Measurements from ENCODE around the gene SMG6.

The SMG6 gene

DNA sequence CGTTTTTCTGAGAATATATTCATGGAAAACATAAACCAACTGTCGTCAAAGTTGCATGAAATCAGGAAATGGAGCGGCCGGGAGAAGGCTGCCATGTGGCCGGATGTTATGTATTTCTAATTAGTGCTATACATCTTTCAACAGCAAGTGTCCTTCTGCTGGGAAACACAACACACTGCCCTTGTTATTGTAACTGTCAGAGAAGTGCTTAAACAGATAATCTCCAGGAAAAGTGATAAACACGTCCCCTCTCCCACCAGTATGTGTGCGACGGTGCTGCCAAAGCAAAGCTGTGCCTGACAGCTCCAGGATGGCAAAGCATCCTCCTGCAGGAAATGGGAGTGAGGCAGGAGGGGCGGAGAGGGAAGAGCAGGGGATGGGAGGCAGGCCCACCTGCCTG, 111.8 kb downstream of the SMG6 start:
- H3K27ac ChIP-seq = no peak overlapping the region
- TF ChIP-seq ZFX (IDR thresholded peaks at IDR 0.05; ENCODE audit: borderline replicate concordance) = no peak

DNA sequence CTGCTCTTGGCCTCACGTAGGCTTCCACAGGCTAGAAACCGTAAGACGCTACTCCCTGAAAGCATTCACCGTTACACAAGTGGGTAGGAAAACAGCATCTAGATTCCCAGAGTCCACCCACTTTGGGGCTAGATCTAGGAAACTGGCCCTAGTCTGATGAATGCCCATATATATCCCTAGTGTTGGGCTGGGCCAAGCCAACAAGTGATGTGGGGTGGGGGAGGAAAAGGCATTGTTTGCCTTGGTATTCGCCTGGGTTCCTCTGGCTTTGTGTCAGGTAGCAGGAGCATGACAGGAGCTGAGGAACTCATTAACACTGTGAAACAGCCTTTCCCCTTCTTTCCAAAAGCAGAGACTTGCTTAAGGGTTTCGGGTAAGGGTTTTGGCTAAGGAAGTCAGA, 112.4 kb downstream of the SMG6 start:
- no peak for TF ChIP-seq ZFX (IDR thresholded peaks at IDR 0.05; ENCODE audit: borderline replicate concordance)
- TF ChIP-seq, protein P1, sequence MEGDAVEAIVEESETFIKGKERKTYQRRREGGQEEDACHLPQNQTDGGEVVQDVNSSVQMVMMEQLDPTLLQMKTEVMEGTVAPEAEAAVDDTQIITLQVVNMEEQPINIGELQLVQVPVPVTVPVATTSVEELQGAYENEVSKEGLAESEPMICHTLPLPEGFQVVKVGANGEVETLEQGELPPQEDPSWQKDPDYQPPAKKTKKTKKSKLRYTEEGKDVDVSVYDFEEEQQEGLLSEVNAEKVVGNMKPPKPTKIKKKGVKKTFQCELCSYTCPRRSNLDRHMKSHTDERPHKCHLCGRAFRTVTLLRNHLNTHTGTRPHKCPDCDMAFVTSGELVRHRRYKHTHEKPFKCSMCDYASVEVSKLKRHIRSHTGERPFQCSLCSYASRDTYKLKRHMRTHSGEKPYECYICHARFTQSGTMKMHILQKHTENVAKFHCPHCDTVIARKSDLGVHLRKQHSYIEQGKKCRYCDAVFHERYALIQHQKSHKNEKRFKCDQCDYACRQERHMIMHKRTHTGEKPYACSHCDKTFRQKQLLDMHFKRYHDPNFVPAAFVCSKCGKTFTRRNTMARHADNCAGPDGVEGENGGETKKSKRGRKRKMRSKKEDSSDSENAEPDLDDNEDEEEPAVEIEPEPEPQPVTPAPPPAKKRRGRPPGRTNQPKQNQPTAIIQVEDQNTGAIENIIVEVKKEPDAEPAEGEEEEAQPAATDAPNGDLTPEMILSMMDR (IDR thresholded peaks at IDR 0.05) = no peak
- no peak overlapping the region for H3K27ac ChIP-seq

- no peak overlapping the region for H3K27ac ChIP-seq
- no peak for TF ChIP-seq ZFX (IDR thresholded peaks at IDR 0.05; ENCODE audit: borderline replicate concordance)
- TF ChIP-seq, protein P1 (IDR thresholded peaks at IDR 0.05) = no peak
Observed at GRCh38 chr17:2190014-2190413, 113.6 kb downstream of the SMG6 start.

DNA sequence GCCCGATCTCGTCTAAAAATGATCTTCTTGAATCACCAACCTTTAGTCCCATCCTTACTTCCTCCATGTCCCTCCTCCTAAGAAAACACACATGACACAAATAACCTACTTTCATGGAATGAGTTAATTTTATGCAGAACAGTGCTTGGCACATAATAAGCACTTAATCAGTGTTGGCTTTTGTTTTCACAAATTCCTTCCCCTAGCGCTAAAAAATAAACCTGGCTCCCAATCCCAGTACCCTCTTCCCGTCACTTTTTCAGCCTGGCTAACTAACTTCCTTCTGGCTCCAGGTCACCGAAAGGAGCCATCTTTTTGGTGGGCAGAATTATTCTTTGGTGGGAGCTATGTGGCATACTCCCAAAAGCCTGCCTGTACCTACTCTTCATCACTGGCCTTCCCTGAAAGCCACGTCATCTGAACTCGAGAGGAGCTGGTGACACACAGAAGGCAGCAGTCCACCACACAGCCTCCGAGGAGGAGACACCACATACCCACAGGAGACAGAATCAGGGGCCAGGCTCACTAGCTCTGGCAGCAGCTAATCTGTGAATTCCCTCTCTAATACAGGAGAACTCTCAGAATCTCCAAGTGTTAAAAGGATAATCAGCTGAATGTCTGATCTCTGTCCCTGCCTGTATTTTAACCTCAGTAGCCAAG, 114.5 kb downstream of the SMG6 start:
- no peak overlapping the region for H3K27ac ChIP-seq
- TF ChIP-seq, protein P1 (IDR thresholded peaks at IDR 0.05) = no peak
- TF ChIP-seq ZFX (IDR thresholded peaks at IDR 0.05; ENCODE audit: borderline replicate concordance) = no peak

- H3K27ac ChIP-seq = no peak overlapping the region
- no peak for TF ChIP-seq ZFX (IDR thresholded peaks at IDR 0.05; ENCODE audit: borderline replicate concordance)
- TF ChIP-seq, protein P1 (IDR thresholded peaks at IDR 0.05) = no peak
Observed at GRCh38 chr17:2187758-2188157, 115.8 kb downstream of the SMG6 start.

DNA sequence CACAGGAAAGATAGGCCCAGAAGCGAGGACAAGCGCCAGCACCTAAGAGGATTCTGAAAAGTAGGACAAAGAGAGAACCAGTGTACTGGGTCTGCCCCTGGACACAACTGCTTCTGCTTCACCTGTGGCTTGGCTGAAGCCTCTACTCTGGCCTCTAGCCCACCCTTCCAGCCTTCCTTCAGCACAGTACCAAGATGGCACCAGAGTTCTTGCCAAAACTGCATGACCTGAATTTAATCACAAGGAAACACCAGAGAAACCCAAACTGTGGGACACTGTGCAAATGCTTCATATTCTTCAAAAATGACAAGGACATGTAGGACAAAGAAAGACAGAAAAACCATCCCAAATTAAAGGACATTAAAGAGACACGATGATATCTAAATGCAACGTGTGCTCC, 116.6 kb downstream of the SMG6 start:
- H3K27ac ChIP-seq = no peak overlapping the region
- TF ChIP-seq ZFX (IDR thresholded peaks at IDR 0.05; ENCODE audit: borderline replicate concordance) = no peak
- TF ChIP-seq, protein P1 (IDR thresholded peaks at IDR 0.05) = no peak

DNA sequence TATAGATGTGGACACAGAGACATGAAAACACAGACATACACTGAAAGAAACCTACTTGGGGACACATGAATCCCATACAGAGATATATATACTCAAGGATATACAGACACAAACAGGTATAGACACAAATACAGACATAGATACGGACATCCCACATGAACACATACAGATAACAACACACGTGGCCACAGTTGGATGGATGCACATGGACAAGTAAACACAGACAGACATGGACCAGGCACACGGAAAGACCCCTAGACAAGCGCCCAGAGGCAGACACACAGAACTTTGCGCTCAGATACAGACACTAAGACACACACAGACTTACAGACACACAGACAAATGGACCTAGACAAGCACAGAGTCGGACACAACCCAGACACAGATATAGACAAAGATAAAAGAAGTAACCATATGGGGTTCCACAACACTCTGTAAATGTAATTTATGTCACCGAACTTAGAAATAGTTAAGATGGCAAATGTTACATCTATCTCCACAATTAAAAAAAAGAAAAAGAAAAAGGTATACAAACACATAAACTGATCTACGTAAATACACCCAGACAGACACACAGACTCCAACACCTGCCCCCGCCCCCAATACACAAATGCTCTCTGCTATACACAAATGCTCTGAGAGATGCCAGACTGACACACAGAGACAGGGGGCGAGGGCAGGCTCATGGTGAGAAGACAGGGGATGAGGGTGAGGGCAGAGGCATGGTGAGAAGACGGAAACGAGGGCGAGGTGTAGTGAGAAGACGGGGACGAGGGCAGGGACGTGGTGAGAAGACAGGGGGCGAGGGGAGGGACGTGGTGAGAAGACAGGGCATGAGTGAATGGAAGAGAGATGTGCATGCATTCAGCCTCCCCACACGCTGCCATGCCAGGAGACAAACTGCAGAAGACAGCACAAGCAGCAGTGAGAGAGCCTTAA, 118.3 kb downstream of the SMG6 start:
- TF ChIP-seq ZFX (IDR thresholded peaks at IDR 0.05; ENCODE audit: borderline replicate concordance) = no peak
- TF ChIP-seq, protein P1 (IDR thresholded peaks at IDR 0.05) = no peak
- no peak overlapping the region for H3K27ac ChIP-seq

Measured in 22Rv1 (cell line).